Endothelial cell of umbilical vein (primary cell): Measurements from ENCODE around the gene FOXF1. TPM values are rescaled to one million over a fixed set of nuclear protein-coding genes. Genes with fewer than 3 reads are reported as not detected.

Experiments used
- BruUV-seq: library from RNA; stranded (reverse); fragments of 400-500 nt; replicated peaks from 2 replicates; lab custom pipeline; 2021; lab: Mats Ljungman, UMichigan
- CTCF ChIA-PET: fragments of 300-600, 350-600 bp; sonication (Branson Sonifier 250); formaldehyde crosslinking; loops from one replicate; lab custom pipeline; 2021; ENCODE audit warnings: antibody characterized with exemption, inconsistent platforms; lab: Charles Lee
- POLR2A ChIA-PET: fragments of 300-600, 350-600 bp; sonication (Branson Sonifier 250); formaldehyde crosslinking; loops from one replicate; lab custom pipeline; 2021; ENCODE audit warnings: antibody characterized with exemption, inconsistent platforms; lab: Charles Lee
- DNase-seq: peaks from one replicate; pipeline ENCODE4 v3.0.0-alpha.2; 2011; ENCODE audit warnings: low read depth, low spot score
- FAIRE-seq: peaks from 2 replicates; lab custom pipeline; 2011; peaks lifted over from hg19 to GRCh38; lab: Jason Lieb, UNC
- H2AFZ ChIP-seq: 2 replicates; pipeline ENCODE4 v1.6.0; 2012; ENCODE audit warnings: low read depth, low read length, control low read depth, inconsistent platforms
- H3K27ac ChIP-seq: 2 replicates; pipeline ENCODE4 v1.5.1; 2011; ENCODE audit warnings: low read depth, mild to moderate bottlenecking, control low read depth, low read length, moderate library complexity; ENCODE audit not compliant: insufficient read depth
- H3K27me3 ChIP-seq, 2 experiments: 2 replicates each; pipeline versions ENCODE4 v1.6.0 to v1.6.1; 2011; ENCODE audit warnings: low read length in 2 of 2, mixed read lengths in 1 of 2; ENCODE audit not compliant: control insufficient read depth in 2 of 2, insufficient read depth in 2 of 2
- H3K36me3 ChIP-seq, 2 experiments: 2 replicates in 1 of 2; 3 replicates in 1 of 2; pipeline ENCODE4 v1.5.1; 2011; ENCODE audit warnings: low read length in 2 of 2, mild to moderate bottlenecking in 1 of 2, moderate library complexity in 1 of 2; ENCODE audit not compliant: control insufficient read depth in 2 of 2, insufficient read depth in 2 of 2; ENCODE audit errors: extremely low read depth in 1 of 2
- H3K4me1 ChIP-seq: 3 replicates; pipeline ENCODE4 v1.5.1; 2011; ENCODE audit warnings: mild to moderate bottlenecking, low read length; ENCODE audit not compliant: control insufficient read depth, insufficient read depth; ENCODE audit errors: extremely low read depth
- H3K4me2 ChIP-seq: 2 replicates; pipeline ENCODE4 v1.6.1; 2011; ENCODE audit warnings: low read length, control low read depth, mixed read lengths; ENCODE audit not compliant: insufficient read depth
- H3K4me3 ChIP-seq, 3 experiments: fragments of 200-600 bp in 1 of 3; sonication (generic), shearing (Covaris generic) in 1 of 3; replicated peaks in 1 of 3; 2 replicates each; pipeline ENCODE4 v1.5.1; 2011 to 2016; ENCODE audit warnings: control low read depth in 3 of 3, low read length in 3 of 3, mild to moderate bottlenecking in 2 of 3, inconsistent platforms in 1 of 3, low read depth in 1 of 3, moderate library complexity in 1 of 3; ENCODE audit not compliant: insufficient read depth in 1 of 3
- H3K79me2 ChIP-seq: 2 replicates; pipeline ENCODE4 v1.6.0; 2012; ENCODE audit warnings: low read length, inconsistent platforms; ENCODE audit not compliant: control insufficient read depth, insufficient read depth
- H3K9ac ChIP-seq: replicated peaks from 2 replicates; pipeline ENCODE3; 2011; ENCODE audit warnings: low read length, control low read depth; ENCODE audit not compliant: insufficient read depth; ENCODE audit errors: extremely low read depth
- H3K9me1 ChIP-seq: replicated peaks from 3 replicates; pipeline ENCODE4 v1.6.0; 2011; ENCODE audit warnings: mild to moderate bottlenecking, low read length; ENCODE audit not compliant: control insufficient read depth, insufficient read depth; ENCODE audit errors: extremely low read depth
- H3K9me3 ChIP-seq: replicated peaks from 2 replicates; pipeline ENCODE4 v1.5.1; 2012; ENCODE audit warnings: low read length, inconsistent platforms; ENCODE audit not compliant: control insufficient read depth, insufficient read depth
- H4K20me1 ChIP-seq: replicated peaks from 2 replicates; pipeline ENCODE3; 2011; ENCODE audit warnings: mild to moderate bottlenecking, low read length; ENCODE audit not compliant: control insufficient read depth, insufficient read depth; ENCODE audit errors: extremely low read depth
- CTCF ChIP-seq, 2 donors: IDR thresholded peaks; 1 replicate in 1 of 2; 2 replicates in 1 of 2; pipeline ENCODE4 v1.5.1; 2011; ENCODE audit warnings: low read length in 2 of 2, mild to moderate bottlenecking in 2 of 2, moderate library complexity in 2 of 2, control low read depth in 1 of 2, inconsistent platforms in 1 of 2, low read depth in 1 of 2; ENCODE audit not compliant: insufficient read depth in 1 of 2; ENCODE audit errors: extremely low read depth in 1 of 2
- EZH2 ChIP-seq: IDR thresholded peaks from 2 replicates; pipeline ENCODE4 v1.6.1; 2012; ENCODE audit warnings: borderline replicate concordance, low read depth, mild to moderate bottlenecking, moderate library complexity, low read length, inconsistent platforms; ENCODE audit not compliant: severe bottlenecking
- FOS ChIP-seq: IDR thresholded peaks from 2 replicates; pipeline ENCODE4 v1.6.1; 2011; ENCODE audit warnings: mild to moderate bottlenecking, low read length, moderate library complexity, borderline replicate concordance; ENCODE audit not compliant: insufficient read depth
- GATA2 ChIP-seq: IDR thresholded peaks from 2 replicates; pipeline ENCODE4 v1.7.0; 2011; ENCODE audit warnings: low read depth, mild to moderate bottlenecking, moderate library complexity, mixed read lengths, low read length; ENCODE audit not compliant: insufficient read length, insufficient read depth
- JUN ChIP-seq: IDR thresholded peaks from 2 replicates; pipeline ENCODE4 v1.6.1; 2011; ENCODE audit warnings: borderline replicate concordance, low read depth; ENCODE audit not compliant: insufficient read length, insufficient read depth
- MAX ChIP-seq: IDR thresholded peaks from 2 replicates; pipeline ENCODE4 v1.6.1; 2011; ENCODE audit not compliant: insufficient read depth, insufficient read length
- MYC ChIP-seq: IDR thresholded peaks from one replicate; pipeline ENCODE4 v1.6.1; 2011; ENCODE audit warnings: mild to moderate bottlenecking, low read depth, low read length
- POLR2A ChIP-seq: IDR thresholded peaks from 2 replicates; pipeline ENCODE4 v1.6.1; 2012; ENCODE audit warnings: low read depth, mild to moderate bottlenecking, control low read depth, low read length
- POLR2AphosphoS5 ChIP-seq: IDR thresholded peaks from 2 replicates; pipeline ENCODE4 v1.6.1; 2012; ENCODE audit warnings: low read depth, mild to moderate bottlenecking, control low read depth, low read length, moderate library complexity; ENCODE audit not compliant: insufficient read depth
- dilution Hi-C: fragments of 300-500 bp; cut with MboI; formaldehyde crosslinking; loops from one replicate; pipeline ENCODE4 v1.15.0; 2019; ENCODE audit warnings: low sequenced_read_pairs; ENCODE audit not compliant: extremely low pct_ligation_motif_present
- intact Hi-C: fragments of 100-400 bp; cut with micrococcal nuclease; formaldehyde crosslinking; loops from one replicate; pipeline ENCODE4 v1.10.0; 2022
- polyA plus RNA-seq, 4 experiments: library from polyadenylated mRNA; depleted of rRNA in 3 of 4; stranded (reverse) in 3 of 4; unstranded in 1 of 4; fragments of >200 nt; gene quantifications; 2 replicates each; pipeline versions ENCODE4 v1.2.1 to v1.2.3, GENCODE V29; 2011 to 2012; ENCODE audit warnings: missing spikeins in 1 of 4
- total RNA-seq: library from RNA; stranded (reverse); gene quantifications from 2 replicates; pipeline ENCODE4 v1.2.3, GENCODE V29; 2021

Gene FOXF1
- total and polyA plus RNA-seq, 2 donors (not counting 3 experiments of a cell fraction or from before 2014, with no cell fraction given) = 1.0 to 1.1 TPM

GRCh38 chr16:86511317-86512161 lies 1.2 kb downstream of the FOXF1 start:
- Histone ChIP-seq H3K79me2 (no peaks in the 10 kb centered on the region), H3K9me1 (no peaks in the 10 kb centered on the region), H2AFZ (no peak overlapping the region), H3K9me3 (no peaks in the 10 kb centered on the region), H3K9ac (no peak overlapping the region), H3K36me3 (no peaks in the 10 kb centered on the region), H3K4me1 (peaks cover 5% of the 10 kb centered on the region), H3K4me2 (no peak overlapping the region), H4K20me1 (no peaks in the 10 kb centered on the region), H3K27me3 (peaks cover 45 to 80% of the 10 kb centered on the region in 2 experiments), H3K27ac (no peak overlapping the region), H3K4me3 (peak overlapping the region in 1 of 3 experiments; percentile 48)
- POLR2A ChIA-PET = interaction anchor here (0.5 kb wide), 1 partner anchor 96 kb away, joined by 3 read pairs; no protein-coding TSS in a partner anchor
- FAIRE-seq = no peak
- DNase-seq = no peak
- dilution Hi-C loops (loop anchor here (10.0 kb wide), 1 partner anchor 427 kb away; no protein-coding TSS in a partner anchor), intact Hi-C loops (loop anchor here (2.0 kb wide), 1 partner anchor 123 kb away; no protein-coding TSS in a partner anchor)
- TF ChIP-seq FOS (no peak), EZH2 (no peak), POLR2AphosphoS5 (no peak), MAX (no peak), GATA2 (no peak), CTCF (IDR thresholded peaks at IDR 0.05; ENCODE audit: extremely low read depth in 1 of 2, insufficient read depth in 1 of 2, low read depth in 1 of 2, low read length in 2 of 2) (no peak), JUN (no peak), POLR2A (no peak), MYC (no peak)
- CTCF ChIA-PET = interaction anchor here (3.0 to 3.8 kb wide), 2 partner anchors 170 to 259 kb away, joined by 22 to 31 read pairs; no protein-coding TSS in a partner anchor
- BruUV-seq = no TSS peak
